Amniotic epithelial cell (primary cell): ENCODE results near the gene KIF9.
"Not testable (repeated sequence)": the region's sequence is repeated elsewhere in the genome, so short reads cannot be mapped to it uniquely, and the experiment has no call there.

Experiments
- DNase-seq: peaks from one replicate; pipeline ENCODE4 v3.0.0-alpha.2; 2010; ENCODE audit warnings: low read depth

KIF9 gene

DNA sequence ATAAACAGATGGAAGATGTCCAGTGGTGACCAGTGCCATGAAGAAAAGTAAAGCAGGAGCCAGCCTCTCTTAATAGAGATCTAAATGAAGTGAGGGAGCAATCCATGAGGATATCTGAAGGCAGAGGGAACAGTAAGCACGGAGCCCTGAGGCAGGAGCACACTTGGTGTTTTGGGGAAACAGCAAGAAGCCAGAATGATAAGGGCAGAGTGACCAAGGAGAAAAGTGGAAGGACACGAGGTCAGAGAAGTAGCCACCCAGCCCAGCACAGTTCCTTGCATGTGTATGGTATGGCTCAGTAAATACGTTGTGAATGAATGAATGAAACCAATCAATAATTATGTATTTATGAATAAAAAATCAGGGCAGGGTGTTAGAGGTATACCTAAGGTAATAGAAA lies 11.8 kb upstream of the KIF9 start:
- DNase-seq, result no peak

GRCh38 chr3:47293822-47294221 lies 11.2 kb upstream of the KIF9 start:
- DNase-seq, result no peak

DNA sequence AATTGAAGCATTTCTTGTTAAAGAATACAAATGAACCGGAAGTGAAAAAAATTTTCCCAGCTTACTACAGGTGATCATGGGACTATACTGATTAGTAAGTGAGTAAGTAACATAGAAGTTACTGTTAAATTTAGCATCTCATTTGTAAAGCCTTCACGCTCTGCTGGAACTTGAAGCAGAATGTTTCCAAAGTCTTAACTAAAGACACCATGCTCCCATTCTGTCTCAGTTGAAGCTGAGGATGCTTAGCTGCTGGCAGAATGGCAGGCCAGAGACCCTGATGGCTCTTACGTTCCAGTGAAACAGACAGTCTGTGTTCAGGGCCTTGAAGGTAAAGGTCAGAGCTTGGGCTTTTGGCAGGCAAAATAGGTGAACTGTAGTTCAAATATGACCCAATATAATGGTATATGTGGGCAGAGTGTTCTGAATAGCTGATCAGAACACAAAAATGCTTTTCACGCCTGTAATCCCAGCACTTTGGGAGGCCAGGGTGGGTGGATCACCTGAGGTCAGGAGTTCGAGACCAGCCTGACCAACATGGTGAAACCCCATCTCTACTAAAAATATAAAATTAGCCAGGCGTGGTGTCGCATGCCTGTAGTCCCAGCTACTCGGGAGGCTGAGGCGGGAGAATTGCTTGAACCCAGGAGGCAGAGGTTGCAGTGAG lies 9.3 kb upstream of the KIF9 start:
- DNase-seq, result not testable (repeated sequence)

GRCh38 chr3:47291158-47291753 lies 8.7 kb upstream of the KIF9 start:
- DNase-seq, result no peak

DNA sequence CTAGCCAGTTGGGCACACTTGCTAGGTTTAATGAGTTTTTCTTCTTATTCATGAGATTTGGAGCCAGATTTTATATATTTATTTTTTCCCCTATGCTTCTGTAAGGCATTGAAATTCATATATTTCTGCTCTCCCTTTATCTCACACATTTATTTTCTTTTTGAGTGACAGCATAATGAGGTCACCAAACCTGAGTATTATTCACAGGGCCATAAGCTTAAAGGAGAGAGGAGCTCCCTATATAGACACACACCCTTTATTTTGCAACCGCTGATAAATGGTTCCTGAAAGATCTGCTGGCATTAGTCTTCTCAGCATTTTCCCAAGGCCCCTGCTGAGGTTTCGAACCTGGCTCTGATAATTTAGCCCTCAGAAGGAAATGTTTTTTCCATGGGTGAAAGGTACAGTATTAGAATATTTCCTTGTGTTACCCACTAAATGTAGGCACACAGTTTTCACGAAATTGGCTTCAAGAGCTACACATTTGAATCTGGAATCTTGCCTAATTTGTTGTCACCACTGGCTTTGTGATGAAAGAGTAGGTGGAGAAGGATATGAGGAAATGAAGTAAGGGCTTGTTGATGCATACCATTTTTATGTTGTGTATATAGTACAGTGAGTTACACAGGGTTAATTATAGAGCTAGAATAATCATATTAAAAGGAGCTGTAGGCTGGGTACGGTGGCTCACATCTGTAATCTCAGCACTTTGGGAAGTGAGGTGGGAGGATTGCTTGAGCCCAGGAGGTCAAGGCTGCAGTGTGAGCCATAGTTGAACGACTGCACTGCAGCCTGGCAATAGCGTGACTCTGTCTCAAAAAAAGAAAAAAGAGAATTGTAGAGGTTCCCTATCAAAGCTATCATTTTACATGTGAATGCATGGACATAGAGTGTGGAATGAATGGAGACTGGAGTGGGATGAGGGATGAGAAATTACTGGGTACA lies 6.6 kb upstream of the KIF9 start:
- peak; percentile 66 for DNase-seq

DNA sequence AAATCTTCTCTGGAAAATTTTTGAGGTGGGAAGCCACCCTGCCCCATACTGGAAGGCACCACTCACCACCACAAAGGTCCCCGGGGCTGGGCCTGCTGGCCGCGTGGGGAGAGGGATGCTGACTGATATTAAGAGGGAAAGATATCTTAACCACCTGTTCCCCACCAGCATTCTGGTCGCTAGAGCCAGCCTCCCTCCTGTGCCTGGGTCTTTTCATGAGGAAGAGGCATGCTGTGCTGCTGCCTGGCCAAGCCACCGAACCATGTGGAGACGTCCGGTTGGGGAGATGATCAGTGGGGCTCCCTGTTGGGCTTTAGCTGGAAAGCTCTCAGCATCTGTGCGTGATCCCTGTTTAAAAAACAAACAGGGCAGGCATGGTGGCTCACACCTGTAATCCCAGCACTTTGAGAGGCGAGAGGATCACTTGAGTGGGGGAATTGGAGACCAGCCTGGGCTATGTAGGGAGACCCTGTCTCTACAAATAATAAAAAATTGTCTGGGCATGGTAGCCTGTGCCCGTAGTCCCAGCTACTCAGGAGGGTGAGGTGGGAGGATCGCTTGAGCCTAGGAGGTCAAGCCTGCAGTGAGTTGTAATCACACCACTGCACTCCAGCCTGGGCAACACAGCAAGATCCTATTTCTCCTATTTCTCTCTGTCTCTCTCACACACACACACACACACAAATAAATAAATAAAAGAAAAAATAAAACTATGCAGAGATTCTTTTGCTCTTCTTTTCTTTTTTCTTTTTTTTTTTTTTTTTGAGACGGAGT lies 1.2 kb upstream of the KIF9 start:
- peak; percentile 4 for DNase-seq

DNA sequence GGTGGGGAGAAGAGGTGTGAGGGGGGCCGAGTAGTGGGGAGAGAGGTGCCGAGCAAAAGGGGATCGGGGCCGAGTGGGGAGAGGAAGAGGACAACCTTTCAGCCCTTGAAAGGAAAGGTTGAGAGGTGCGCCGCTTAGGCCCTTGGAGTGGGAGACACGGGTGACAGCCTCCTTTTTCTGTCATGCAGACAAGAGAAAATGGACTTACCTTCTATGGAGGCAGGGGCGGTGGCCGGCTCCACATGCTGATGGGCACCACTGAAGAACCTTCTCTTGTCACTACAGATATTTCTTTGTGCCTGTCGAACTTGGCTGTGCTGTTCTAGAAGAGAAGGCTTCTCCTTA lies 566 bp upstream of the KIF9 start:
- DNase-seq, result peak; percentile 7

- DNase-seq, result no peak
These were observed 2.1 kb downstream of the KIF9 start for GRCh38 chr3:47280519-47280918.

DNA sequence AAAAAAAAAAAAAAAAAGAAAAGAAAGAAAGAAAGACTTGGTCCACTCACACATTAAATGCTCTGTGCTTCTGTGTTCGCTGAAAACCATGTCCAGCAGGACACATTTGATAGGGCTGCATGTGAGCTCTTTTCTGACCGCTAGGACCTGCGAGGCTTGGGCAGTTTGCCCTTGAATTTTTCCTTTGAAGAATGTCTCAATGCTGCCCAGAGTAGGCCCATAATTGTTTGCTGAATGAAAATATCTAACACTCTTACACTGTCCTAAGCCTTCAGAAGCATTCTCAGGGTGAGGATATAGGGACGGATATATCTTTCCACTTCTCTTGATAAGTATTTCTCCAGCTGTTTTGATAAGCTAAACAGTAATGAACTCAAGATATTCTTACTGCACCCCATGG lies 6.0 kb downstream of the KIF9 start:
- no peak for DNase-seq

GRCh38 chr3:47274652-47275051 lies 7.9 kb downstream of the KIF9 start:
- no peak for DNase-seq

- DNase-seq, result no peak
These were observed 9.0 kb downstream of the KIF9 start for GRCh38 chr3:47273564-47273963.

- DNase-seq, result no peak
These were observed 12.1 kb downstream of the KIF9 start for GRCh38 chr3:47270526-47270925.

- DNase-seq, result no peak
These were observed 15.1 kb downstream of the KIF9 start for GRCh38 chr3:47267490-47267824.

GRCh38 chr3:47266709-47267489 lies 15.7 kb downstream of the KIF9 start:
- peak; percentile 88 for DNase-seq

- no peak for DNase-seq
These were observed 16.7 kb downstream of the KIF9 start for GRCh38 chr3:47265725-47266428.

DNA sequence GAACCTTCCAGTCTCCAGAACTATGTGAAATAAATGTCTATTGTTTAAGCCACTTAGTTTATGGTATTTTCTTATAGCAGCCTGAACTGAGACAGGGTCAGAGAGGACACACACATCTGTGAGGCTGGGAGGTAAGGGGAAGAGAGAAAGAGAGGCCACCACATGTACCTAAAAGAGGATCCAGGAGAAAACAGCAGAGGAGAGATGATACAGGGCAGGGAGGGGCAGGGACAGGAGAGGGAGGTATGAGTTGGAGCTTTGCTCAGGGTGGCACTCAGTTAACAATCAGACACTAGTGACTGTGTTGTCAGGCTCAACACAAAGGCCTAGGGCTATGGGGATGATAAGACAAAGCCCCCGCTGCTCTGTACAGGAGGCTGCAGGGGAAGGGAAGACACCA lies 17.6 kb downstream of the KIF9 start:
- no peak for DNase-seq

- no peak for DNase-seq
These were observed 21.3 kb downstream of the KIF9 start for GRCh38 chr3:47261301-47261700.

DNA sequence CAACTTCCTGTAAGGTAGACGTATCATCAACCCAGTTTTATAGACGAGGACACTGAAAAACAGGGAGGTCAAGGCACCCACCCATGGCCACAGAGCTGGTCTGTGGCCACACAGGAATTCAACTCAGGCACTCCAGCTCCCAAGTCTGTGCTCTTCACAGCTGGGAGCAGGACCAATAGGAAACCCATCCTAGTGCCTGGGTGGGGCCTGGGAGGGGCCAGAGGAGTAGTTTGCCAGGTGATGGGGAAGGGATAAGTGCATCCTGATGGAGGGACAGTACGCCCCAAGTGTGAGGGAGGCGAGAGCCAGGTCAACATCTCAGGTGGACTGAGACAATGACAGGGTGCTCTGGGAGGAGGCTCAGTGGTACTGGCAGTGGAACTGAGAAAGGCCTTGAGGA lies 22.0 kb downstream of the KIF9 start:
- DNase-seq, result no peak

DNA sequence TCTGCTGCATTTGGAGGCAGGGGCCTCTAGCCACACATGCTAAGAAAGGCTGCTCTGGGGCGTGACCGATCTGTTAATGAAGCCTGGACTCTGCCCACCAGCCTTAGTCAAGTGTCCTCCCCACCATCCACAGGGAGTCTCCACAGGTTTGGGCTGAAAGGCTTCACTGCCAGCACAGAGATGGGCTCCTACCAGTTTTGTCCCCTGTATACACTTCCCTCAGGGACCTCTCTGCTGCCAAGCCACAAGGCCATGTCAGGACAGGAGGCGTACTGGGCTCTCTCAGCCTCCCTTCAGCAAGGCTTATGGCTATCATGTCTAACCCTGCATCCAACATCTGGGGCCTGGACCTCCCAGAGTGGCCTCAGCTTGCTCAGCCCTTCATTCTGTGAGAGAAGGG lies 23.5 kb downstream of the KIF9 start:
- no peak for DNase-seq

DNA sequence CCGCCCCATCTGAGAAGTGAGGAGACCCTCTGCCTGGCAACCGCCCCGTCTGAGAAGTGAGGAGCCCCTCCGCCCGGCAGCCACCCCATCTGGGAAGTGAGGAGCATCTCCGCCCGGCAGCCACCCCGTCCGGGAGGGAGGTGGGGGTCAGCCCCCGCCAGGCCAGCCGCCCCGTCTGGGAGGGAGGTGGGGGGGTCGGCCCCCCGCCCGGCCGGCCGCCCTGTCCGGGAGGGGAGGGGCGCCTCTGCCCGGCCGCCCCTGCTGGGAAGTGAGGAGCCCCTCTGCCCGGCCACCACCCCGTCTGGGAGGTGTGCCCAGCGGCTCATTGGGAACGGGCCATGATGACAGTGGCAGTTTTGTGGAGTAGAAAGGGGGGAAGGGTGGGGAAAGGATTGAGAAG lies 26.3 kb downstream of the KIF9 start:
- not testable (repeated sequence) for DNase-seq

GRCh38 chr3:47251689-47252088 lies 30.9 kb downstream of the KIF9 start:
- DNase-seq, result no peak
